Mesothelial cell of epicardium (in vitro differentiated cells): Measurements from ENCODE around the gene ARRDC2. TPM values are rescaled to one million over a fixed set of nuclear protein-coding genes. Genes with fewer than 3 reads are reported as not detected.

Experiments used
- DNase-seq, 2 experiments: peaks; one replicate each; pipeline ENCODE4 v3.0.0; 2021; ENCODE audit warnings: low spot score in 2 of 2; ENCODE audit not compliant: unreplicated experiment in 2 of 2
- H3K27ac Mint-ChIP-seq: 2 replicates; pipeline ENCODE4 v1.8.0; 2021; ENCODE audit warnings: mixed read lengths
- H3K27me3 Mint-ChIP-seq: 2 replicates; pipeline ENCODE4 v1.8.0; 2021; ENCODE audit warnings: low read depth, mixed read lengths
- H3K36me3 Mint-ChIP-seq: 2 replicates; pipeline ENCODE4 v1.8.0; 2021; ENCODE audit warnings: mixed read lengths
- H3K4me1 Mint-ChIP-seq: 2 replicates; pipeline ENCODE4 v1.8.0; 2021; ENCODE audit warnings: mixed read lengths
- H3K4me3 Mint-ChIP-seq: 2 replicates; pipeline ENCODE4 v1.8.0; 2021; ENCODE audit warnings: mild to moderate bottlenecking, moderate library complexity, mixed read lengths
- H3K9me3 Mint-ChIP-seq: 2 replicates; pipeline ENCODE4 v1.8.0; 2021; ENCODE audit warnings: mixed read lengths
- total RNA-seq: library from RNA; stranded (reverse); gene quantifications from 3 replicates; pipeline ENCODE4 v1.2.1, GENCODE V29; 2021
- TF ChIP-seq, protein P1 (sequence below): fragments of 200-600 bp; sonication (generic); IDR thresholded peaks from one replicate; pipeline ENCODE4 v1.5.0; 2021; ENCODE audit warnings: antibody characterized with exemption; ENCODE audit not compliant: unreplicated experiment

The ARRDC2 gene
- total RNA-seq, 1 donor from 2014 or later: 4.0 TPM

DNA sequence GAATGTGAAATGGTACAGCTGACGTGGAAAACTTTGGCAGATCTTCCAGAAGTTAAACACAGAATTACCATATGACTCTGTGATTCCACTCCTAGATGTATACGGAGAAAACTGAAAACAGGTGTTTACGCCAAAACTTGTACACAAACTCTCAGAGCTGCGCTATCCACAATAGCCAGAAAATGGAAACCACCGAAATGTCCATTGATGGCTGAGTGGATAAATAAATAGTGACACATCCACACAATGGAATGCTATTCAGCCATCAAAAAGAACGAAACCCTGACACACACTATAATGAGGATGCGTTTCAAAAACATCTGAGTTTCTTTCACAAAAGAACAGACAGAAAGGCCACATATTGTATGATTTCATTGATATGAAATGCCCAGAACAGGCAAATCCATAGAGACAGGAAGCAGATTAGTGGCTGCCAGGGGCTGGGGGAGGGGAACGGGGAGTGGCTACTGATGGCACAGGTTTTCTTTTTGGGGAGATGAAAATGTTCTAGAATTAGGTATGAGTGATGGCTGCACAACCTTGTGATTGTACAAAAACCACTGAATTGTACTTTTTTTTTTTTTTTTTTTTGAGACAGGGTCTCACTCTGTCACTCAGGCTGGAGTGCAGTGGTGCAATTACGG is 45.7 kb downstream of the ARRDC2 start:
- Mint-ChIP-seq H3K27me3 (peaks cover 10% of the 10 kb centered on the region), H3K36me3 (no peaks in the 10 kb centered on the region), H3K27ac (no peak overlapping the region), H3K4me3 (no peak overlapping the region), H3K9me3 (no peaks in the 10 kb centered on the region), H3K4me1 (peaks cover 1% of the 10 kb centered on the region)
- DNase-seq: no peak
- TF ChIP-seq, protein P1, sequence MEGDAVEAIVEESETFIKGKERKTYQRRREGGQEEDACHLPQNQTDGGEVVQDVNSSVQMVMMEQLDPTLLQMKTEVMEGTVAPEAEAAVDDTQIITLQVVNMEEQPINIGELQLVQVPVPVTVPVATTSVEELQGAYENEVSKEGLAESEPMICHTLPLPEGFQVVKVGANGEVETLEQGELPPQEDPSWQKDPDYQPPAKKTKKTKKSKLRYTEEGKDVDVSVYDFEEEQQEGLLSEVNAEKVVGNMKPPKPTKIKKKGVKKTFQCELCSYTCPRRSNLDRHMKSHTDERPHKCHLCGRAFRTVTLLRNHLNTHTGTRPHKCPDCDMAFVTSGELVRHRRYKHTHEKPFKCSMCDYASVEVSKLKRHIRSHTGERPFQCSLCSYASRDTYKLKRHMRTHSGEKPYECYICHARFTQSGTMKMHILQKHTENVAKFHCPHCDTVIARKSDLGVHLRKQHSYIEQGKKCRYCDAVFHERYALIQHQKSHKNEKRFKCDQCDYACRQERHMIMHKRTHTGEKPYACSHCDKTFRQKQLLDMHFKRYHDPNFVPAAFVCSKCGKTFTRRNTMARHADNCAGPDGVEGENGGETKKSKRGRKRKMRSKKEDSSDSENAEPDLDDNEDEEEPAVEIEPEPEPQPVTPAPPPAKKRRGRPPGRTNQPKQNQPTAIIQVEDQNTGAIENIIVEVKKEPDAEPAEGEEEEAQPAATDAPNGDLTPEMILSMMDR: no peak

GRCh38 chr19:18055967-18056366 is 48.0 kb downstream of the ARRDC2 start:
- TF ChIP-seq, protein P1: no peak
- peaks cover 1% of the 10 kb centered on the region for H3K4me1 Mint-ChIP-seq
- H3K36me3 Mint-ChIP-seq: no peaks in the 10 kb centered on the region
- no peak for DNase-seq
- H3K27ac Mint-ChIP-seq: no peak overlapping the region
- H3K4me3 Mint-ChIP-seq: no peak overlapping the region
- H3K9me3 Mint-ChIP-seq: no peaks in the 10 kb centered on the region
- H3K27me3 Mint-ChIP-seq: peaks cover 5% of the 10 kb centered on the region

- peaks cover 1% of the 10 kb centered on the region for H3K4me1 Mint-ChIP-seq
- no peaks in the 10 kb centered on the region for H3K36me3 Mint-ChIP-seq
- no peaks in the 10 kb centered on the region for H3K9me3 Mint-ChIP-seq
- no peak overlapping the region for H3K27ac Mint-ChIP-seq
- peaks cover 6% of the 10 kb centered on the region for H3K27me3 Mint-ChIP-seq
- H3K4me3 Mint-ChIP-seq: no peak overlapping the region
- TF ChIP-seq, protein P1: no peak
- no peak for DNase-seq
Measured at GRCh38 chr19:18057557-18057956, 49.6 kb downstream of the ARRDC2 start.

DNA sequence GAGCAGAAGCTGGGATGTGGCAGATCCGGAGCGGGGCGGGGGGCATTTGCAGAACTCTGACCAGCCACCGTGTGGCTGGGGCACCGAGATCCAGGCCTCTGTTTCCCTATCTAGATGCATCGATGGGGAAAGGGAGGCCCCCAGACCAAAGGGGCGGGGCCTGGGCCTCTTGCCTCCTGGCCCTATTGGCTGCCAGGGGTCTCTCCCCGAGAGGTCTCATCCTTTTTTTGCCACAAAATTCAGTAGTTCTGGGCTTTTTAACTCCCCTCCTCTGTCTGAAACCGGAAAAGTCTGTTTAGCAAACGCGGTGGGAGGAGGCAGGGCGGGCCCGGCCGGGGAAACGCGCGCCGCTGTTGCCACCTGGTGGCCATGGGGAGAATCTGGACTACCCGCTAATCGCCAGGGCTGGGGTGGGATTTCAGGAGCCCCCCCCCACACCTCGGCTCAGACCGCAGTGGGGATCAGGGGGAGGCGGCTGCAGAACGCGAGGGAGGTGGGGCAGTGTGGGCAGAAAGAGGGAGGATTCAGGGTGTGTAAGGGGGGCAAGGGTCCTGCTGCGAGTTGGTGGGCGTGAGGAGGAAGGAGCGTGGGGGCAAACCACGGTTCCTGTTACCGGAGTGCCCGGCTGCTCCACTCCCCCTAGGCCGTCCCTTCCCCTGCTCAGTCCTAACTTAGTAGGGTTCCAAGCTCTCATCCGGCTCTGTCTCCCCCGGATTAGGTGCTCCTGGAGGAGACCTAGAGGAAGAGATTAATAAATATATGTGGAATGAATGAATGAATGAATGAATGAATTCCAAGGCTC is 50.4 kb downstream of the ARRDC2 start:
- Mint-ChIP-seq H3K4me1 (peaks cover 1% of the 10 kb centered on the region), H3K36me3 (no peaks in the 10 kb centered on the region), H3K27ac (peak overlapping the region; percentile 76), H3K4me3 (peak overlapping the region; percentile 65), H3K27me3 (peaks cover 5% of the 10 kb centered on the region), H3K9me3 (no peaks in the 10 kb centered on the region)
- TF ChIP-seq, protein P1: peak; percentile 96
- peak; percentile 72 to 92 for DNase-seq

DNA sequence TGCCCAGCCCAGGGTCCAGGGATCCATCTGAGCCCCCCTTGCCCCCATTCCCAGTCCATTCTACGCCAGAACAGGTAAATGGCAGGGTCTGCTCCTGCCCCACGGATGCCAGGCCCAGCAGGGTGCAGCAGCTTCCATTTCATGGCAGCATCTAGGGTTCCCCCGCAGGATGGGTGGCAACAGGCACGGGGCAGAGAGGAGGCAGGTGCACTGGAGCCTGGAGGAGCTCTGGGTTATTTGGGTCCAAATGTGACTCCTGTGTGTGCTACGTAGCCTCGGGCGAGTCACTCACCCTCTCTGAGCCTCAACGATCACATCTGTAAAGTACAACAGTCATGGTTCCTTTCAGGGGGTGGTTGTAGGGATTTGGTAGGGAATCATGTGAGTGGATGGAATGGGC is 51.3 kb downstream of the ARRDC2 start:
- H3K27me3 Mint-ChIP-seq: peaks cover 6% of the 10 kb centered on the region
- H3K4me1 Mint-ChIP-seq: peaks cover 1% of the 10 kb centered on the region
- H3K9me3 Mint-ChIP-seq: no peaks in the 10 kb centered on the region
- H3K27ac Mint-ChIP-seq: no peak overlapping the region
- TF ChIP-seq, protein P1: no peak
- H3K4me3 Mint-ChIP-seq: no peak overlapping the region
- H3K36me3 Mint-ChIP-seq: no peaks in the 10 kb centered on the region
- no peak for DNase-seq
